ENCODE results near the gene ZNF443.
"Not testable (repeated sequence)": the region's sequence is repeated elsewhere in the genome, so short reads cannot be mapped to it uniquely, and the experiment has no call there.

The ZNF443 gene

DNA sequence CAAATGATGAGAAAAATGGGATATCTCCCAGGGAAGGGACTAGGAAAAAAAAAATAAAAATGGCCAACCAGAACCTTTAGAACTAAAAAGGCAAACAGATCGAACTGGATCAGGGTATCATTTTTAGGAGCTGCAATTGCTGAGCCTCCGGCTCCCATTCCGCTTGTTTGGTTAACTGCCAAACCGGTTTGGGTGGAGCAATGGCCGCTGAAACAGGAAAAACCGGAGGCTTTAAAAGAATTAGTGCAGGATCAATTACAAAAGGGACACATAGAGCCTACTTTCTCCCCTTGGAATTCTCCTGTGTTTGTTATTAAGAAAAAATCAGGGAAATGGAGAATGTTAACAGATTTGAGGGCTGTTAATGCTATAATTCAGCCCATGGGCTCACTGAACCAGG lies 12.7 kb upstream of the ZNF443 start:
- Histone ChIP-seq H3K27ac (no peak overlapping the region), H3K27me3 (no peaks in the 10 kb centered on the region), H3K36me3 (peaks cover 2 to 35% (median 19%) of the 10 kb centered on the region in 3 donors), H3K9me3 (peaks cover 0 to 56% (median 0%) of the 10 kb centered on the region in 3 donors), H3K4me3 (no peak overlapping the region), H3K4me1 (no peaks in the 10 kb centered on the region)
- intact Hi-C loops (cut with DNase I; ENCODE audit: low total_unique reads): no loop called here
- DNase-seq: no peak
- TF ChIP-seq, protein P1, sequence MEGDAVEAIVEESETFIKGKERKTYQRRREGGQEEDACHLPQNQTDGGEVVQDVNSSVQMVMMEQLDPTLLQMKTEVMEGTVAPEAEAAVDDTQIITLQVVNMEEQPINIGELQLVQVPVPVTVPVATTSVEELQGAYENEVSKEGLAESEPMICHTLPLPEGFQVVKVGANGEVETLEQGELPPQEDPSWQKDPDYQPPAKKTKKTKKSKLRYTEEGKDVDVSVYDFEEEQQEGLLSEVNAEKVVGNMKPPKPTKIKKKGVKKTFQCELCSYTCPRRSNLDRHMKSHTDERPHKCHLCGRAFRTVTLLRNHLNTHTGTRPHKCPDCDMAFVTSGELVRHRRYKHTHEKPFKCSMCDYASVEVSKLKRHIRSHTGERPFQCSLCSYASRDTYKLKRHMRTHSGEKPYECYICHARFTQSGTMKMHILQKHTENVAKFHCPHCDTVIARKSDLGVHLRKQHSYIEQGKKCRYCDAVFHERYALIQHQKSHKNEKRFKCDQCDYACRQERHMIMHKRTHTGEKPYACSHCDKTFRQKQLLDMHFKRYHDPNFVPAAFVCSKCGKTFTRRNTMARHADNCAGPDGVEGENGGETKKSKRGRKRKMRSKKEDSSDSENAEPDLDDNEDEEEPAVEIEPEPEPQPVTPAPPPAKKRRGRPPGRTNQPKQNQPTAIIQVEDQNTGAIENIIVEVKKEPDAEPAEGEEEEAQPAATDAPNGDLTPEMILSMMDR (IDR thresholded peaks at IDR 0.05): no peak

DNA sequence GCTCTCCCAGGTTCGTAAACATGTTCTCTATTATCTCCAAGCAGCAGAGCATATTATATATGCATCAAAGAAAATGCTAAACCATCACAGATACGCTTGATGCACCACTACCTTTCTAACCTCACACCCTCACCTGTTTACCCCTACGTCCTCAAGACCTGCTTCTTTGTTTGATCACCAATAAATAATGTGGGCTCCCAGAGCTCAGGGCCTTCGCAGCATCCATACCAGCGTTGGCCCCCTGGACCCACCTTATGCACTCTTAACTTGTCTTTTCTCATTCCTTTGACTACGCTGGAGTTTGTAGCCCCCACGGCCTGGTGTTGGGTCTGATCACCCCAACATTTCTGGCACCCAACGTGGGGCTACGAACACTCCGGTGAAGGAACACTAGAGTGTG lies 10.0 kb upstream of the ZNF443 start:
- TF ChIP-seq, protein P1 (IDR thresholded peaks at IDR 0.05): no peak
- H3K4me3 ChIP-seq: no peak overlapping the region
- H3K27ac ChIP-seq: no peak overlapping the region
- H3K9me3 ChIP-seq: peaks cover 0 to 56% (median 0%) of the 10 kb centered on the region in 3 donors
- no peaks in the 10 kb centered on the region for H3K4me1 ChIP-seq
- intact Hi-C loops (cut with DNase I; ENCODE audit: low total_unique reads): no loop called here
- H3K27me3 ChIP-seq: no peaks in the 10 kb centered on the region
- peaks cover 0 to 19% (median 14%) of the 10 kb centered on the region in 3 donors for H3K36me3 ChIP-seq
- DNase-seq: no peak

DNA sequence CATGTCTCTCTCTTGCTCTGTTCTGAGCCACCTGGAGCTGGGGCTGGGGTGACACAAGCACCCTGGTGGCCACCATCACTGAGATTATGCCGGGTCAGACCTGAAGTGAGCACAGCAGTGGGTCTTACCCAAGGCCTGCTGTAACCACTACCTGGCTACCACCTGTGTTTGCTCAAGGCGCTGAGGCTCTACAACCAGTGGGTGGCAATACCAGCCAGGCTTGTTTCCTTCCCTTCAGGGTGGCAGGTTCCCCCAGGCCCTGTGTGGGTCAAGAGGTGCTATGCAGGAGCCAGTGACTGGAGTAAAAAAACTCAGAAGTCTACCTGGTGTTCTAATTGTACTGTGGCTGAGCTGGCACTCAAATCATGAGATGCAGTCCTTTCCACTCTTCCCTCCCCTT lies 8.0 kb upstream of the ZNF443 start:
- no peaks in the 10 kb centered on the region for H3K27me3 ChIP-seq
- no peaks in the 10 kb centered on the region for H3K4me1 ChIP-seq
- H3K27ac ChIP-seq: no peak overlapping the region
- DNase-seq: no peak
- intact Hi-C loops (cut with DNase I; ENCODE audit: low total_unique reads): no loop called here
- peaks cover 0 to 17% (median 6%) of the 10 kb centered on the region in 3 donors for H3K36me3 ChIP-seq
- no peak overlapping the region for H3K4me3 ChIP-seq
- peaks cover 0 to 54% (median 0%) of the 10 kb centered on the region in 3 donors for H3K9me3 ChIP-seq
- TF ChIP-seq, protein P1 (IDR thresholded peaks at IDR 0.05): no peak

DNA sequence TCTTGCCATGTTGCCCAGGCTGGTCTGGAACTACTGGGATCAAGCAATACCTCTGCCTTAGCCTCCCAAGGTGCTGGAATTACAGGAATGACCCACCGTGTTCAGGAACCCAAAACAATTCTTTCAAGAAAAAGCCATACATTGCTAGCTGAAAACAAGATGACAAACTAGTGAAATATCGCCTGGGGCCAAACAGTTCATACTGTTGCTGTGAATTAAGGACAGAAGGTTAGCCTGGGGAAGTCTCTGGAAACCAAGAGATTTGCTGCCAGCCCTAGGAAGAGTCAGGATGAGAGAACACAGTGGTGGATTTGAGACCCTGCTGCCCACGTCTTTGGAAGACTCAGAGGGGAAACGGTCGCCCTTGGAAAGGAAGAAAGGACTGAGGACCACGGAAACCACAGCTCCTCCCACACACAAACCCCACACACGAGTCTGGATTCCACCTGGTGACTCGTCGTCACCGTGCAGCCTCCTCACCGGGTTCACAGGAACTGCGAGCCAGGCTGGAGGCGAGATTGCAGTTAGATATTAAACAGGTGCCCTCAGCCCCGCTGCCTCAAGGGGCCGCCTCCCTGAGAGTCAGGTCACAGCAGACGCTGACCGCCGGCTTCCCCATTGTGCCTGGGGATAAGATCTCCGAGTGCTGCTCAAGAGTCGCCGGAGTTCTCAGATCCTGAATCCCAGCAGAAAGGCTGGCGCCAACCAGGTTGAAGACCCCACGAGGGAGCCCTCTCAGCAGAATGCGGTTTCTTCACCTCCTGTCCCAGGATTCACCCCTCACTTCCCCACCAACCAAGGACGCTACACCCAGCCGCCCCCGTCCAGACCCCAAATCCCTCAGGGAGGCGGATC lies 908 bp downstream of the ZNF443 start:
- H3K27me3 ChIP-seq; H3K4me1 ChIP-seq; H3K9me3 ChIP-seq; H3K36me3 ChIP-seq; intact Hi-C loops (cut with DNase I; ENCODE audit: low total_unique reads): not testable (repeated sequence)
- Histone ChIP-seq H3K27ac (peak overlapping the region; percentile 82 to 83), H3K4me3 (peak overlapping the region; percentile 80 to 84)
- peak in 1 of 2 donors; percentile 19 for DNase-seq

GRCh38 chr19:12430726-12431299 lies 10.0 kb downstream of the ZNF443 start:
- H3K4me1 ChIP-seq; intact Hi-C loops (cut with DNase I; ENCODE audit: low total_unique reads); H3K27me3 ChIP-seq; H3K4me3 ChIP-seq; H3K27ac ChIP-seq; DNase-seq: not testable (repeated sequence)
- Histone ChIP-seq H3K9me3 (peaks cover 0 to 13% (median 0%) of the 10 kb centered on the region in 3 donors), H3K36me3 (peaks cover 15 to 25% (median 16%) of the 10 kb centered on the region in 3 donors)

GRCh38 chr19:12425888-12426274 lies 14.9 kb downstream of the ZNF443 start:
- Histone ChIP-seq H3K4me1 (no peaks in the 10 kb centered on the region), H3K27ac (no peak overlapping the region), H3K9me3 (peaks cover 0 to 14% (median 0%) of the 10 kb centered on the region in 3 donors), H3K36me3 (peaks cover 7 to 28% (median 7%) of the 10 kb centered on the region in 3 donors), H3K4me3 (no peak overlapping the region), H3K27me3 (no peaks in the 10 kb centered on the region)
- DNase-seq: no peak
- TF ChIP-seq, protein P1 (IDR thresholded peaks at IDR 0.05): no peak
- intact Hi-C loops (cut with DNase I; ENCODE audit: low total_unique reads): no loop called here

All from tibial artery (tissue), 4 donors.